Measurements from ENCODE around the gene BCAS3.

- no peak for TF ChIP-seq CTCF (conservative IDR thresholded peaks at IDR 0.05; ENCODE audit: low read length)
- no peak for TF ChIP-seq EZH2phosphoT487 (IDR thresholded peaks at IDR 0.05; ENCODE audit: borderline replicate concordance, low read depth, low read length)
Measured at GRCh38 chr17:61276806-61277205, 599.2 kb downstream of the BCAS3 start.
